ENCODE results near the gene SEMA3C.

GRCh38 chr7:80764132-80764531 is 154.7 kb downstream of the SEMA3C start:
- TF ChIP-seq CTCF (IDR thresholded peaks at IDR 0.05) = no peak
- no peak for TF ChIP-seq POLR2A (IDR thresholded peaks at IDR 0.05)
